ENCODE measurements around the gene KIF15.
A peak's percentile ranks its signal among the peaks of the same experiment; 100 is the strongest.
"Not testable (repeated sequence)": the region's sequence is repeated elsewhere in the genome, so short reads cannot be mapped to it uniquely, and the experiment has no call there.

The KIF15 gene

DNA sequence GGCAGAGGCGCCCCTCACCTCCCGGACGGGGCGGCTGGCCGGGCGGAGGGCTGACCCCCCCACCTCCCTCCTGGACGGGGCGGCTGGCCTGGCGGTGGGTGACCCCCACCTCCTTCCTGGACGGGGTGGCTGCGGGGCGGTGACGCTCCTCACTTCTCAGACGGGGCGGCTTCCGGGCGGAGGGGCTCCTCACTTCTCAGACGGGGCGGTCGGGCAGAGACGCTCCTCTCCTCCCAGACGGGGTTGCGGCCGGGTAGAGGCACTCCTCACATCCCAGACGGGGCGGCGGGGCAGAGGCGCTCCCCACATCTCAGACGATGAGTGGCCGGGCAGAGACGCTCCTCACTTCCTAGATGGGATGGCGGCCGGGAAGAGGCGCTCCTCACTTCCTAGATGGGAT is 59.6 kb downstream of the KIF15 start:
- DNase-seq, result not testable (repeated sequence)

DNA sequence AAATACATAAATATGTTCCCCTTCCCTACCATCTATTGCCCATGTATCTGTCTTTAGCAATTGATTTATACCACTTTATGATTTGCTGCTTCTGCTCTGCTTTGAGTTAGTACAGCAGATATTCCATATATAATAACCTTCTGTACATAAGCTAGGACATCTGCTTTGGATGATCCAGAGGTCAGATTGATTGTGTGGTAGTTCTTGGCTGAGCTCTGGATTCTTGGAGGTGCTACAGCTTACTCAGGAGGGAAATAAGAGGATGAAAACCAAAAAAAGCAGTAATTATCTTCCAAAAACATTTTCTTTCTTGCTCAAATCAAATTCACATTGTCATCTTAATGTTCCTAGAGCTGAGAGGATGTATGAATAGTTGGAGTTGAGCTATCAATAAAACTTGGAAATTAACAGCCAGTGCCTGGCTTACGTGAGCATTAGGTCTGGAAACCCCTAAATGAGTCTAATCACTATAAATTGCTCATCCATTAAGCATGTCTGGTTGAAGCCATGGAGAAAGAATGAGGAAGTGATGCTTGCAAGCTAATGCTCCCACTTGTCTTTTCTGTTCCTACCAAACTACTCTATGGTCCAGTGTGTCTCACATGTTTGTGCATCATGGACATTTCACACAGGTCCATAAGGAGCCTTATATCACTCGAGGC is 63.8 kb downstream of the KIF15 start:
- DNase-seq, result no peak

DNA sequence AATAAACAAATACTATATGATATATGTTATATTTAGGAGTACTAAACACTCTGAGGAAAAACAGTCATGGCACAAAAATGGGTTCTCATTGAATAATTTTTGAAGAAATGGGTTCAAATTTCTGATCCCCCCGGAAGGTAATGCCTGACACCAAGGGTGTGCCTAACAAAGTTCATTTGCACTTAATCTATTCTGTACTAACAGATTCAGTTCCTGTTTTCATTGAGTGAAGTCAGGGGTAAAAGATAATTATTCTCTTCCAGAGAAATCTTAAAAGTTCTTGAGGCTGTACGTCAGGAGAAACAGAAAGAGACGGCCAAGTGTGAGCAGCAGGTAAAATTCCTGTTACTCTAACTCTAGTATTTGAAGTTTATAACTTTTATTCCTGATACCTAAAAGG is 65.6 kb downstream of the KIF15 start:
- DNase-seq, result no peak

DNA sequence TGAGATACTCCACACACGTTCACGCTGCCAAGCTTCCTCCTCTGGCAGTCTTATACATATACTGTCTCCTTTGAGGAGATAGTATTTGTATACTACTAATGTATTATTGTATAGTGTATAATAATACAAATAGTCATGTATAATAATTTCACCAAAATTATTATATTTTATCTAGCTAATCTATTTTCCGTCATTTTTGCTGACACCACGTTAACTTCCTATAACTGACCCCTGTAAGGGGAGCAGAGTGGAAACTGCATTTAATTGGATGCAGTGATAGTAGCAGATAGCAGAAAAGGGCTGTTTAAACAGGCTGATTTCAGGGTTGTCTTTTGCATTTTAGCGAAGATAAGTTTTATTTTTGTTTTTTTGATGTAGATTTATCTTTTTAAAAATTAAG is 69.6 kb downstream of the KIF15 start:
- DNase-seq, result no peak

DNA sequence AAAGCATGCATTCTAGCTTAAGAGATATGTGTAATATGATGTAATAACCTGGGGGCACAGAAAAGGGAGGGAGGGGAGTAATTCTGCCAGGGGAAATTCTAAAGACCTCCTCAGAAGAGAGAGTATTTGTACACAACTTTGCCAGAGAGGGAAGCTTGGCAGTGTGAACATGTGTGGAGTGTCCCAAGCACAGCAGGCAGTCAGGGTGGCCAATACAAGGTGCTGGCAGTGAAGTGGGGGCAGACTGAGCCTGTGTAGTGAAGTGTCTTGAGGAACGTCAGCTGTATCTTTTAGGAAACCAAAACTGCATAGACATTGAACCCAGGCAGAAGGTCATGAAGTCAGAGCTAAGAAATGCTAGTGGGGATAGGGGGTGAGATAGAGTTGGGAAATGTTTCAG is 70.4 kb downstream of the KIF15 start:
- DNase-seq, result no peak

DNA sequence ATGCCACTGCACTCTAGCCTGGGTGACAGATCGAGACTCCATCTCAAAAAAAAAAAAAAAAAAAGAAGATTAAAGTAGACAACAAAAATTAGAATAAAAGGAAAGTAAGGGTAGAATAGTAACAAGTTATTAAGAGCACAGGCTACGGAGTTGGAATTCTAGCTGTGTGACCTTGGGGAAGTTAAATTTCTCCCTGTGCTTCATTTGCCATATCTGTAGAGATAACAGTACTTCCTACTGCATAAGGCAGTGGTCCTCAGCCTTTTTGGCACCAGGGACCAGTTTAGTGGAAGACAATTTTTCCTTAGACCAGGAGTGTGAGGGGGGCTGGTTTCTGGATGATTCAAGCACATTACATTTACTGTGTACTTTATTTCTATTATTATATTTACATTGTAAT is 71.4 kb downstream of the KIF15 start:
- DNase-seq, result no peak

DNA sequence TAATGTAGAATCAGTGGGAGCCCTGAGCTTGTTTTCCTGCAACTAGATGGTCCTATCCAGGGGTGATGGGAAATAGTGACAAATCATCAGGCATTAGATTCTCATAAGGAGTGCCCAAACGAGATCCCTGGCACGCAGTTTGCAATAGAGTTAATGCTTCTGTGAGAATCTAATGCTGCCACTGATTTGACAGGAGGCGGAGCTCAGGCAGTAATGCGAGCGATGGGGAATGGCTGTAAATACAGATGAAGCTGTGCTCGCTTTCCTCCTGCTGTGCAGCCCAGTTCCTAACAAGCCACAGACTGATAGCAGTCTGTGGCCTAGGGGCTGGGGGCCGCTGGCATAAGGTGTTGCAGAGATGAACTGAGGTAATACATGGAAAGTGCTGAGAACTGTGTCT is 71.8 kb downstream of the KIF15 start:
- peak; percentile 8 for DNase-seq

DNA sequence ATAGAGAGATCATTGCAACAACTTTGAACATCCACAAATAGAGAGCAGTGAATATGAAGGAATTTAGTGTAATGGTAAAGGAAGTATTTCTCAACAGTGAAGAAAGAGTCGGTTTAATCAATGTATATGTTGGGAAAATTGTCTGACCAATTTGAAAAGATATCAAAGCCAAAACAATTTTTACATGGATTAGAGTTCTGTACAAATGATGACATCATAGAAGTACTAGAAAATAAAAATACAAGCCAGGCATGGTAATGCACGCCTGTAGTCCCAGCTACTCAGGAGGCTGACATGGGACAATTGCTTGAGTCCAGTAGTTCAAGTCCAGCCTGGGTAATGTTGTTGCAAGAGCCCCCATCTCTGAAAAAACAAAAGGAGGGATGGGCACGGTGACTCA is 74.1 kb downstream of the KIF15 start:
- no peak for DNase-seq

DNA sequence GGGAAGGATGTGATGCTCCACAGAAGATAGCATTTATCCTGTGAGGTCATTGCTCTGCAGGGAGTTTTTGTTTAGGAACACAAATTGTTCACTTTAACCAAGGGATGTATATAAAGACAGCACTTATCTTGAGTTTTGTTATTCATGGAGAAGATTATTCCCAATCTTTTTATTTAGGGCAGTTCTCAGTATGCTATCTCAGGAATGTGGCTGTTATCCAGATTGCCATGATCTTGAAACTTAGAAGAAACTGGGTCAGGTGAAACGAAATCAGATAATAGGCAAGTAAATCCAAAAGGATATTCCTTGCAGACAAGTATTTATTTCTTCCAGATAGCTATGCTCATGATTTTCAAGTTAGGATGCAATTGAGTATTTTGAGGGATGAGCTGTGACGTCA is 80.8 kb downstream of the KIF15 start:
- DNase-seq, result no peak

DNA sequence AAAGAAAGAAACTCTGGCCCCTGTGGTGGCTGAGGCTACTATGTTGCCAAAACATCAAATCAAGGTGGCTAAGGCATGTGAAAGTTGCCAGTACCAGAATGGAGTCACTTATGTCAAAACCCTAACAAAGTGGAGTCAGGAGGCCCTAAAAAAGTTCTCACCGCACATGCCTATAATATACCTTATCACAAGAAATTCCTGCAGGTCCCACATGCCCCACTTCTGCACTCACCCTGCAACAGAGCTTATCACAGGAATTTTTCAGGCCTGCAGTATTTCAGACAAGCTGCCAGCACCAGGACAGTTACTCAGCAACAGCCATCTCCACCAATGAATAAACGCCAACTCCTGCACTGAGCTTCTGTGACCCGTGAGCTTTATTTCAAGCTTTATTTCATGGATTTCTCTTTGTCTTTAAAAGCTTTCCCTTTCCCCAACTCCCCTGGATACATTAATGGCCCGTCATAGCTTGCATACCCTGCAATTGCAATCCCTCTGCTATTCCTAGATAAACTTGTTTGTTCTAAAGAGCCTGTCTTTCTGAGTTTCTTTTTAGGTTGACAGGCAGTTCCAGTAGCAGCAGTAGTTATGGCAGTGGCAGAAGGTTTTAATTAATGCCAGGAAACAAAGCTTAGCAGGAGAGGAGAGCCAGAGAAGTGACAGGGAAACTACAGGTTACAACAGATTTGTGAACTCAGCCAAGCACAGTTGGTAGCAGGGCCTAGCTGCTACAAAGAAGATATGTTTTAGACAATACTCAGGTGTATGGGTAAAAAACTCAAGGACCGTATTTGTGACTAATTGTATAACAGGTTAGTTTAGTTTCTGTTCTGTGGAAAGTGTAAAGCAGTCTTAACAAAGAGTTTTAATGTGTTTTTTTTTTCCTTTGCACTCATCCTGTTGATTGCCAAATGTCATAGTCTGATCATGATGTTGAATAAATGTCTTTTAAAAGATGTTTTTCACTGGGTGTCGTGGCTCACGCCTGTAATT is 84.2 kb downstream of the KIF15 start:
- no peak for DNase-seq

DNA sequence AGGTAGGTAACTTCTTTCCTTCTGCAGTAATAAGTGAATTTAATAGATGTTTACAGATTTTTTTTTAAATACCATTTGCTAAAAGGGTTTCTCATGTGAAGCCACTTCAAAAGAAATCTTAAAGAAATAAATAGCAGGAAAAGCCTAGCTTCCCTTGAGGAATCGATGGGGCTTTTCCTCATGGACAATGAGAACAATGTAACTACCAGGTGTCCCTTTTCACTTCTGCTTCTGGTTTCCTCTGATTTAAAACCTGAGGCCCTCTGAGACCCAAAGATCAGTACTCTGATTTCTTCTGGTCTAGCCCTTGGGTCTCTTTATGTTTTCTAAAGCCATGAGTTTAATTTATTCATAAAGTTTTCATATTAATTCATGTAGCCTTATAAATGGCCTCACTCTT is 87.0 kb downstream of the KIF15 start:
- DNase-seq, result no peak

DNA sequence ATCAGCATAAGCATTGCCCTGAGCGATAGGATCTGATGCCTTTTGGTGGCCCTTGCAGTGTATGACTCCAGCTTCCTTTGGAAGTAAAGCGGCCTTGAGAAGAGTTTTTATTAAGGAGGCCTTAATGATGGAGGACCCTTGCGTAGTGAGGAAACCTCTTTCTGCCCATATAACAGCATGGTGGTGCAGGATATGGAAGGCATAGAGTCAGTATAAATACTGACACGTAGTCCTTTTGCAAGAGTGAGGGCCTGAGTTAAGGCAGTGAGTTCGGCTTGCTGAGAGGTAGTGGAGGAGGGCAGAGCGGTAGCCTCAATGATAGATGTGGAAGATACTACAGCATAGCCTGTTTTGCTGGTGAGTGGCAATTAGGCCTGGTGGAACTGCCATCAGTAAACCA is 95.1 kb downstream of the KIF15 start:
- not testable (repeated sequence) for DNase-seq

DNA sequence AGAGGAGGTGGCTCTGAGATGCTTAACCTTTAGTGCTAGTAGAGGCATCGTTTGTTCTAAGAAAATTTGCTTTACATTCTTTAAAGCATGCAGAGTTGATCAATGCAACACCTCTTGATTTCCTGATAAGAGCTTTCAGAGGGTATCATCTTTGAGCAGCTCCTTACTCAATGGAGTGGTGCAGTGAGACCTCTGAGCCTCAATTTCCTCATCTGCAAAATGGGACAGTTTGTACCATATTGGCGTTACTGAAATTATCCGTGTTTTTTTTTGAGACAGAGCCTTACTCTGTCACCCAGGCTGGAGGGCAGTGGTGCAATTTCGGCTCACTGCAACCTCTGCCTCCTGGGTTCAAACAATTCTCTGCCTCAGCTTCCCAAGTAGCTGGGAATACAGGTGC is 98.5 kb downstream of the KIF15 start:
- no peak for DNase-seq

DNA sequence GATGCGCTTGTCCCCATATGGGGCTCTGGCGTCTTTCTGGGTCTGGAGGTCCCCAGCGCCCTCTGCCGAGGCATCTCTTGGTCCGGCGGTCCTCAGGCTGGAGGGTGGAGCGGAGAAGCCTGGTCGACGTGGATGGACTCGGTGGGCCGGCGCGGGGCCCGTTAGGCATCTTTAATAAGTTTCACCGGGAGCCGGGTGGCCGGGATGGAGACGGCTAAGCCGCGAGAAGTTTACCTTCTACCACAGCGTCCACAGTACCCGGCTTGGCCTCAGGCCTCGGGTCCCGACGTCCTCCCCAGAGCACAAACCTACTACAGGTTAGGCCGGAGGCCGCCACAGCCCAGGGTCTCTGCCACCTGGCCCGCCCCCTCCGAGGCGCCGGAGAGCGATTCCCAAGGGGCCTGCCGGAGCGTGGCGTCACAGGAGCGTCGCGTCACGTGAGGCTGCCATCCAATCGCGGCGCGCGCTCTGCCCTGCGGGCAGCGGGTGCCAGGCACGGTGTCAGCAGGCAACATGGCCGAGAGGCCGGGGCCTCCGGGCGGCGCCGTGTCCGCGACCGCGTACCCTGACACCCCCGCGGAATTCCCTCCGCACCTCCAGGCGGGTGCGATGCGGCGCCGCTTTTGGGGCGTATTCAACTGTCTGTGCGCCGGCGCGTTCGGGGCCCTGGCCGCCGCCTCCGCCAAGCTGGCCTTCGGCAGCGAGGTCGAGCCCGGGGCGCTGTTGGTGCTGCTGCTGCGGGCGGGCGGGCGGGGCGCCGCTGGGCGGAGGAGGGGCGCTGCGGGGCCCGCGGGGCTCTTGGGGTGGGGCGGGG is 100.0 kb downstream of the KIF15 start, which contains the start of gene TMEM42:
Gene TMEM42 (plus strand): TSS at position 501 of the 814 bp plus-strand sequence. CDS start 13 bp downstream, at position 514.
- peak; percentile 98 for DNase-seq

DNA sequence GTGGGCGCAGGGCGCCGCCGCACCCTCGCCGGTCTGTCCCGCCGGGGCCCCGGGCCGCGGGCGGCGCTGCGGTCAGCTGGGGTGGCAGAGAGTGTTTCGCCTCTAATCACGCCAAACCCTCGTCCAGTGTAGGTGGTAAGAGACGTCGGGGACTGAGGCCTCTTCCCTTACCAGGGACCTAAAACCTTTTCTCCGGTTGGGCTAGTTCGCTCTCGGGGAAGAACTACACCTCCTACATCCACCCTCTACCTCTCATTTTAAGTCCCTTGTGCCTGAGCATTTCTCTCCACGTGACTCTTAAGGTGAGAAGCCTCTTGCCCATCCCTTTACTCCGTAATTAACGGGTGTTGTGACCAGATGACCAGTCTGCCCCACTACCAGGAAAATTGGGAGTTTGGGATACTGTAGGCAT is 100.6 kb downstream of the KIF15 start:
- DNase-seq, result peak; percentile 59

DNA sequence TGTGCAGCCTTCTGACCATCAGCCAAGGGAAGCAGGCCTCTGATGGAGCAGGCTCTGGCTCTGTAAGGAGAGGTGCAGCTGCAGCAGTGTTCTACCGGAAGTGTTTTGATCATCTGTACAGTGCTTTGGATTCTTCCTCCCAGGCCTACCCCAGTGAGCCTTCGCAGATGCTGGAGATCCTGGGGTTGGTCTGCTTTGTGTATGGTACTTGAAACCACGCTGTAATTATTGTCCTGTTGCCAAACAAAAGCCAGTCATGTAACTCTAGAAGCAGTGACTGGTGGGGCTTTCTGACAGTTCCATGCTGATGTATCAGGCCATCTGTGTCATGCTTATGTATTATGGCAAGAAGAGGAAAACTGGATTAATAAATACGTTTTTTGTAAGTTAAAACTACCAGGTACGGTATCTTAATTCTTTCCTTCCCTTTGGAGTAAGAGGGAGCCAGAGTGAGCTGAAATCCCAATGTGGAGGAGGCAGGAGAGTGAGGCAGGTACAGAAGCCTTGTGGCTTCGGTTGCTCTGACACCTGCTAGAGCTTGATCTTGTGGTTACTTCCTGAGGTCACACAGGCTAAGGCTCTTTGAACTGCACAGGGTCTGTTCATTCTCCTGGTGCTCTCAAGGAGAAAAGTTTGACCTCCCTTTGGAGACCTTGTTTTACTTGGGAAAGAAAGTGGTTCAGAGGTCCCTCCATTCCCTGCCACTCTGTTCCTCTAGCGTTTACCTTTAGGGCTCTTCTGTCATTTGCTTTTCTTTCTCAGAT is 103.9 kb downstream of the KIF15 start:
- no peak for DNase-seq

DNA sequence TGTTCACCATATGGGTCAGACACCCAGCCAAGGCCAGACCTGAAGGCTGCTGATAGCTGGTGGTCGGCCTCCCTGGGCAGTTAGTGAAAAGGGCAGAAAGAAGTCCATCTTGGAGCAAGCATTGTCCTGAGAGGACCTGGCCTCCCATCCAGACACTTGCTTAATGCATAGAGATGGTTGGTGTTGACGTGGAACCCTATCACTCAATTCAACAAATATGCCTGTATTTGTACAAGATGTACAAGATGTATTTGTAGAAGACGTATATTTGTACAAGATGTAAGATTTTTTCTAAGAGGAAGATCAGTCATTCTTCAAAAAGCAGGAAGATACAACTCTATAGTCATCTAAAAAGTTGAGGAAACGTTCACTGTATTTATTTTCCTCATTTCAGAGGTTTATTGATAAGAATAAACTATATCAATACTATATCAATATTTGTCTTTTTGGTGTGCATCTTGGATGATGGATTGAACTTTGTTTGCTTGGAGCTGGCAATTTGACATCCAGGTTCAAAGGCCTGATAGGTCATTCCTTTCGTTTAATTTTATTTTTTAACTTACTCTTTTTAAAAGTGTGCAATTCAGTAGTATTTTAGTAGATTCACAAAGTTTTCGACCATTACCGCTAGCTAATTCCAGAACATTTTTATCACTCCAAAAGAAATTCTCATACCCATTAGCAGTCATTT is 106.0 kb downstream of the KIF15 start:
- no peak for DNase-seq

DNA sequence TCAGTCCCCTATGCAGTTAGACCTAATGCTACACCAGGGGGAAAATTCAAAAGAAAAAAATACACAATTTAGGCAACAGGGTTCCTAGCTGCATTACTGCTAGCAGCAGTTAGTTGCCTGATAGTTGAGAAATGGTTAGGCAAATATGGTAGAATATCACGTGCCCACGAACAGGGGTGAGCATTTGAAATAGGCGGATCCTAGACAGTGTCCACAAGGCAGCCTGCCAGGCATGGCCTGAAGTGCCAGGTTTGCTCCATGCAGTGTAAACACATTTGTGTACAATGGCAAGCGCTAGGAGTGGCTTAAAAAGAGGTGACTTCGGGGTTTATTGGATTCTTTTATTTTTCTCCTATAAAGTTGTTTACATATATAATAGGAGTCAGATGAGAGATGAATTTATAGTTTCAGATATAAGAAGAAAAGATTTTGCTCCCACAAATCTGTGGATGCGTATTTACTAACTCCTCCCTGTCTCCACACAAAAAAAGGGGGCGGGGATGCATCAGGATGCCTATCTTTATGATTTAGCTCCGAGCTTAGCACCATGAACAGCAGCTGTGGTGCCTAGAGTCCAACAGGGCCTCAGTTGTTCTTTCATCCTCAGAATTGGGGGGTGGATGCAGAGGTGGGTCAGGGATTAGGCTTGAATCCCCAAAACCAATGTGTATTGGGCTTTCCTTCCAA is 108.9 kb downstream of the KIF15 start:
- no peak for DNase-seq

DNA sequence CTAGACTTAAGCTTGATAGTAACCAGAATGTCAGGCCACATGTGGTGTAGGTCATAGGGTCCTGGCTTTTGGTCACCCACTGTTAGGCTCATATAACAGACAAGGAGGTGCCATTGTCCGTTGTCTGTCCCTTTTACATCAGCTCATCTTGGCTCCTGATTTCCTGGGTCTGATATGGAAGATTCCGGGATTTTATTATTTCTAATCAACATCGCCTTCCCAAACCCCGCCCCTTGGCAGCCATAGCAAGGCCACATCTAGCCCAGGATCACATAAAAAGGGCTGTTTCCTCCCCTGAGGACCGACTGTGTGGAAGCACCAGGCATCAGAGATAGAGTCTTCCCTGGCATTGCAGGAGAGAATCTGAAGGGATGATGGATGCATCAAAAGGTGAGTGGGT is 112.7 kb downstream of the KIF15 start, which contains the start of gene TGM4:
Gene TGM4 (plus strand): TSS at position 301 of the 400 bp plus-strand sequence. CDS start 71 bp downstream, at position 372.
- DNase-seq, result no peak

DNA sequence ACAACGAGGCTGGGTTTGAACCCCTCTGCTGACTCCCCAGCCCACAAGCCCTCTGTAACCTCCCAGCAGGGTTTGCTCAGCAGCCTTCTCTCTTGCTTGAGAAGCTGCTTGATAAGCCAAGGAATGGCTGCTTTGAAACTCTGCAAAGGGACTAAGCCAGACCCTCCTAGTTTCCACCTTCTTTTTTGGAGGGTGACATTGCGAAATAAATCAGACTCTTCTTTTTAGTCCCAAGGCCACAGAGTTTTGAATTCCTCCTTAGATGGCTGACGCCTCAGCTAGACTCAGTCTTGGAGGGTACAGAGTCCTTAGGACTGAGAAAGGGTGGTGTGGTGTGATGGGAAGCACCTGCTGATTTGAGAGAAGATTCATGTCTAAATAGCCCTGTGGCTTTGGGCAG is 114.0 kb downstream of the KIF15 start:
- no peak for DNase-seq

DNA sequence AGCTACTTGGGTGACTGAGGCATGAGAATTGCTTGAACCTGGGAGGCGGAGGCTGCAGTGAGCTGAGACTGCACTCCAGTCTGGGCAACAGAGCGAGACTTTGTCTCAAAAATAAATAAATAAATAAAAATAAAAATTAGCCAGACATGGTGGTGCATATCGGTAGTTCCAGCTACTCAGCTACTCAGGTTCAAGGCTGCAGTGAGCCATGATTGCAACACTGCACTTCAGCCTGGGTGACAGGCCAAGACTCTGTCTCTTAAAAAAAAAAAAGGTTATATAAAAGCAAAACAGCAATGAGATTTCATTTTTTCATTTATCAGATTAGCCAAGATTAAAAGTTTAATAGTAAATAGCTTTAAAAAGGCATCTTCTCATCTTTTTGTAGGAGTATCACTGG is 115.7 kb downstream of the KIF15 start:
- DNase-seq, result no peak
